HG02870 (cell line): ENCODE results near the gene EP300.
"Not testable (repeated sequence)": the region's sequence is repeated elsewhere in the genome, so short reads cannot be mapped to it uniquely, and the experiment has no call there.

Source experiments
- ATAC-seq: cut with Tn5 transposase; IDR thresholded peaks from one replicate; pipeline ENCODE4 v1.9.1; 2021; ENCODE audit warnings: mild to moderate bottlenecking, moderate library complexity; ENCODE audit not compliant: unreplicated experiment

Gene EP300

DNA sequence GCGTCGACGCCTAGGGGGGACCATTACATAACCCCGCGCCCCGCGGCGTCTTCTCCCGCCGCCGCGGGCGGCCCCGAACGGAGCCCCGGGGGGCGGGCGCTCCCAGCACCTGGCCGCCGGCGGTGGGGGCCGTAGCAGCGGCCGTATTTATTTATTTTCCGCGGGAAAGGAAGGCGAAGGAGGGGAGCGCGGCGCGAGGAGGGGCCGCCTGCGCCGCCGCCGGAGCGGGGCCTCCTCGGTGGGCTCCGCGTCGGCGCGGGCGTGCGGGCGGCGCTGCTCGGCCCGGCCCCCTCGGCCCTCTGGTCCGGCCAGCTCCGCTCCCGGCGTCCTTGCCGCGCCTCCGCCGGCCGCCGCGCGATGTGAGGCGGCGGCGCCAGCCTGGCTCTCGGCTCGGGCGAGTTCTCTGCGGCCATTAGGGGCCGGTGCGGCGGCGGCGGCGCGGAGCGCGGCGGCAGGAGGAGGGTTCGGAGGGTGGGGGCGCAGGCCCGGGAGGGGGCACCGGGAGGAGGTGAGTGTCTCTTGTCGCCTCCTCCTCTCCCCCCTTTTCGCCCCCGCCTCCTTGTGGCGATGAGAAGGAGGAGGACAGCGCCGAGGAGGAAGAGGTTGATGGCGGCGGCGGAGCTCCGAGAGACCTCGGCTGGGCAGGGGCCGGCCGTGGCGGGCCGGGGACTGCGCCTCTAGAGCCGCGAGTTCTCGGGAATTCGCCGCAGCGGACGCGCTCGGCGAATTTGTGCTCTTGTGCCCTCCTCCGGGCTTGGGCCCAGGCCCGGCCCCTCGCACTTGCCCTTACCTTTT lies at the start of gene EP300:
Gene EP300, plus strand, starts transcription at position 570 of the 795 bp plus-strand sequence. CDS start 413 bp downstream, outside the sequence.
- peak; percentile 38 for ATAC-seq

DNA sequence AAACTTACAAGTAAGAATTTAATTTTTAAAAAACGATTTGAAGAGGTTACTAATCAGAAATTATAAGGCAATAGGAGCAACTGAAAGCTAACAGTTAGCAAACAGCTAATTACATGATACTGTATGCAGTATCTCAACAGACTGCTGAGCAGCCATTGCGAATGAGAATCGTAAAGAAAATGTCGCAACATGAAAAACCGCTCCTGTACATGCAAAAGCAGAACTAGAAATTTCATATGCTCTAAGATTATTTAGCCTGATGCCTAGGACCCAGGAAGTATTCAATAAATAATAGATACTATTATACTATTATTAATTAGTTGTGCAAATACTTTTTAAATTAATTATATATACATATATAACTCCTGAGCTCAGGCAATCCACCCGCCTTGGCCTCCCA lies 48.7 kb upstream of the EP300 start:
- ATAC-seq: no peak

DNA sequence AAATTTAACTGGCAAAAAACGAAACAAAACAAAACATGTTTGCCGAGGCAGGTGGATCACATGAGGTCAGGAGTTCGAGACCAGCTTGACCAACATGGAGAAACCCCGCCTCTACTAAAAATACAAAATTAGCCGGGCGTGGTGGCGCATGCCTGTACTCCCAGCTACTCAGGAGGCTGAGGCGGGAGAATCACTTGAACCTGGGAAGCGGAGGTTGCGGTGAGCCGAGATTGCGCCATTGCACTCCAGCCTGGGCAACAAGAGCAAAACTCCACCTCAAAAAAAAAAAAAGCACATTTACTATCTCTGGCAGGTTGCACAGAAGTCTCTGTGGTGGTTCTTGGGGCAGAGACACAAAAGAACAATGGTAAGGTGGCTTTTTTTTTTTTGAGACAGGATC lies 46.8 kb upstream of the EP300 start:
- not testable (repeated sequence) for ATAC-seq

DNA sequence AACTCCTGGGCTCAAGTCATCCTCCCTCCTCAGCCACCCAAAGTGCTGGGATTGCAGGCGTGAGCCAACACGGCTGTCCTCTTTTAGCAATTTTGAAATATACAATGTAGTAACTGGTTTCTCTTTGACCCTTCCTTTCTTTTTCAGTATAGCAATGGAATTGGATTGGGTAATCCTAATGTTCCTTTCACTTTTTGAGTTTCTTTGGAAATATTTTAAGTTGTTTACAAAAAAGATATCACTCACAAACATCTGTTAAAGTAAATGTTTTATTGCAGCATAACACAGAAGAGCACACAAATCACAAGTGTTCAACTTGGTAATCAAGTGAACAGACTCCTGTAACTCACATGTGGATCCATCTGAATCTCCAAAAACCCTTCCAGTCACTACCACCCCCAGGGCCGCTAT lies 44.6 kb upstream of the EP300 start:
- no peak for ATAC-seq

DNA sequence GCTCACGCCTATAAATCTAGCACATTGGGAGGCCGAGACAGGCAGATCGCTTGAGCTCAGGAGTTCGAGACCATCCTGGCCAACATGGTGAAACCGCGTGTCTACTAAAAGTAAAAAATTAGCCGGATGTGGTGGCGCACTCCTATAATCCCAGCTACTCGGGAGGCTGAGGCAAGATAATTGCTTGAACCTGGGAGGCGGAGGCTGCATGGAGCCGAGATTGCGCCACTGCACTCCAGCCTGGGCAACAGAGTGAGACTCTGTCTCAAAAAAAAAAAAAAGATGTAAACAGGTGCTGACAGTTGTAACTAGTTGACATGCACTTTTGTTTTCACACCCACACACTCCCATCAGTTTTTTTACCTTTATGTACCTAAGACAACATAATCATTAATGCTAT lies 44.0 kb upstream of the EP300 start:
- ATAC-seq: not testable (repeated sequence)

DNA sequence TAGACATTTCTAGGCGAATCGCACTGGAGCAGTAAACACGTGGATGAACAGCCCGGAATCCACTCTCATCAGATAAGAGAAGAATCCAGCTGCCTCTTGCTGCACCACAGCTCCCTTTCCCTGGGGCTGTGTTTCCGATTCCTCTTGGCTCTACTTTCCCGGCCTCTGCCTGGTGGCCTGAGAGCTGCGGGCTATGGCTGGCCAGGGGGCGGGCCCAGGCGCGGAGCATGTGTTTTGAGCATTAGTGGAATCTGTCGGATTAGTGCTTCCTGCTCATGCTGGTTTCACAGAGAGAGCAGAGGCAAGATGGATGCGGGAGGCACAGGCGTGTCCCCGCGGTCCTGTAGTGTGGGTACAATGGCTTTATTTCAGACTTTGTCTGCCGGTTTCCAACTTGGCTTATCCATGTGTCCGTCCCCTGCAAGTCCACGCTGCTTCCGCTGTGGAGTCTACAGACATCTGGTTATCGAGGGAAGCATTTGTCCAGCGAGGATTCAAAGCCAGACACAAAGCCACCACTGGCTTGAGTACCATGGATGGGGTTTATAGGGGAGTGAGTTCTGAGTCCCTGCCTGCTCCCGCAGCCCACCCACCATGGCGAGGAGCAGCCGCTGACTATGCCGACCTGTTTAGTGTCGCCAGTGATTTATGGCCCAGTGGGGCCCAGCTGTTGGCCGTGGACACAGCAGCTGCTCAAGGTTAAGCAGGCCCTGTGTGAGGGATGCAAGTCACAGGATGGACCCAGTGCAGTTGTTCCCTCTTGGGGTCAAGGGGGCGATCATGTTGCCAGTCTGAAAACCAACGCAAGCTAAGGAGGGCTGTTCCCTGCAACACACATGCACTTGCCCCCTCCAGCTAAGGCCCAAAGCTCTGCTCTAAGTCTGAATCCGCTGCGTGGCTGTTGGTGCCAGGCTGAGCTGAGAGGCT lies 43.3 kb upstream of the EP300 start:
- ATAC-seq: no peak

DNA sequence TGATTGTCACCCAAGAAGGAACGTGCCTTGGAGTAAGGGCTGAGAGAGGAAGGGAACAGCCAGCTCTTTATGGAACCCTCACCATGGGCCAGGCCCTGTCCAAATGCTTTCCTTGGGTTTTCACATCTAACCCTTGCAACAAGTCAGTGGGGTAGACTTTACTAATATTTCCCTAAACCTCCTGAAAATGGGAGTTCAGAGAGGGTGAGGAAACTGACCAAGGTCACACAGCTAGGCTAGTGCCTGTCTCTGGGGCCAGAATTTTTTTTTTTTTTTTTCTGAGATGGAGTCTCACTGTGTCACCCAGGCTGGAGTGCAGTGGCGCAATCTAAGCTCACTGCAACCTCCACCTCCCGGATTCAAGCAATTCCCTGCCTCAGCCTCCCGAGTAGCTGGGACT lies 42.6 kb upstream of the EP300 start:
- not testable (repeated sequence) for ATAC-seq

DNA sequence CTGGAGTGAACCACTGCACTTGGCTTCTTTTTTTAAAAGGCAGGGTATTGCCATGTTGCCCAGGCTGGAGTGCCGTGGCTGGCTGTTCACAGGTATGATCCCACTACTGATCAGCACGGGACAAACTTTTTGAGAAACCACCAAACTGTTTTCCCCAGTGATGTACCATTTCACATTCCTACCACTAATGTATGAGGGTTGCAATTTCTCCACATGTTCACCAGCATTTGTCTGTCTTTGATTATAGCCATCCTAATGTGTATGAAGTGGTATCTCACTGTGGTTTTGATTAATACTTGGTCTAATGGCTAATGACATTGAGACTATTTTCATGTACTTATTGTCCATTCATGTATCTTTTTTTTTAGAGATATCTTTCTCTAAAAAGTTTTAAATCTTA lies 41.5 kb upstream of the EP300 start:
- ATAC-seq: no peak

GRCh38 chr22:41052661-41053490 lies 39.5 kb upstream of the EP300 start:
- ATAC-seq: no peak

DNA sequence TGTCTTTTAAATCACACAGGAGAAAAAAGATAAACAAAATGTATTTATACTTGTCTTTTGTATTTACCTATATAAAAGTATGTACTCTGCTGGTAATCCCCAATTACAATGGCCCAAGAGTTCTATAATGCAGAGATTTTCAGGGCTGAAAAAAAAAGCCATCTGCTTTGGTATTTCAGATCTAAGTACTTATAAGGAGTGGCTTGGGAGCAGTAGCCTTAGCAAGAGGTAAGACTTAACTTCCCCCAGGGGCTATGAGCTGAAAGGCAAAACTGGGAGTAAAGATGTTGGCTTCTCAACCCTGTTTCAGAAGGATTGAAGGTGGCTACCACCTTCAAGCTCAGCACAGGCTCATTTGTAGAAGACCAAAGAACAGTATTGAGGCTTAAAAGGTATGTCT lies 35.3 kb upstream of the EP300 start:
- no peak for ATAC-seq

GRCh38 chr22:41062146-41062545 lies 30.2 kb upstream of the EP300 start:
- ATAC-seq: no peak

- not testable (repeated sequence) for ATAC-seq
Measured at GRCh38 chr22:41064326-41064725, 28.1 kb upstream of the EP300 start.

GRCh38 chr22:41066341-41066740 lies 26.1 kb upstream of the EP300 start:
- not testable (repeated sequence) for ATAC-seq

GRCh38 chr22:41067968-41068367 lies 24.4 kb upstream of the EP300 start:
- ATAC-seq: not testable (repeated sequence)

DNA sequence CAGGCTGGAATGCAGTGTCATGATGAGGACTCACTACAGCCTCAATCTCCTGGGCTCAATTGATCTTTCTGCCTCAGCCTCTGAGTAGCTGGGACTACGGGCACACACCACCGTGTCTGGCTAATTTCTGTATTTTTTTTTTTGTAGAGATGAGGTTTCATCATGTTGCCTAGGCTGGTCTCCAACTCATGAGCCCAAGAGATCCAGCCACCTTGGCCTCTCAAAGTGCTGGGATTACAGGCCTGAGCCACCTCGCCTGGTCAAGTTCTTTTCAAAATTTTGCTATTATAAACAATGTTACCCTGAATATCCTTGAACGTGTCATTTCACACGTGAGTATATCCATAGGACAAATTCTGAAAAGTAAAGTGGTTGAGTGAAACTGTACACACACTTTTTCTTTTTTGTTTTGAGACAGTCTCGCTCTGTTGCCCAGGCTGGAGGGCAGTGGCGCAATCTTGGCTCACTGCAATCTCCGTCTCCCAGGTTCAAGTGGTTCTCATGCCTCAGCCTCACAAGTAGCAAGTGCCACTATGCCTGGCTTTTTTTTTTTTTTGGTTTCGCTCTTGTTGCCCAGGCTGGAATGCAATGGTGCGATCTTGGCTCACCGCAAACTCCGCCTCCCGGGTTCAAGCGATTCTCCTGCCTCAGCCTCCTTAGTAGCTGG lies 21.6 kb upstream of the EP300 start:
- no peak for ATAC-seq

- no peak for ATAC-seq
Measured at GRCh38 chr22:41074061-41074460, 18.3 kb upstream of the EP300 start.

DNA sequence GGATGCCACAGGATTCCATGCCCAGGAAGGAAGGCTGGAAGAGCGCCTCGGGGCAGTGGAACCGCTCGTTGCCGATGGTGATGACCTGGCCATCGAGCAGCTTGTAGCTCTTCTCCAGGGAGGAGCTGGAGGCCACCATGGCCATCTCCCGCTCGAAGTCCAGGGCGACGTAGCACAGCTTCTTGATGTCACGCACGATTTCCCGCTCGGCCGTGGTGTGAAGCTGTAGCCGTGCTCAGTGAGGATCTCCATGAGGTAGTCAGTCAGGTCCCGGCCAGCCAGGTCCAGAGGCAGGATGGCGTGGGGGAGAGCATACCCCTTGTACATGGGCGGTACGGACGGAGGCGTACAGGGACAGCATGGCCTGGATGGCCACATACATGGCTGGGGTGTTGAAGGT lies 17.9 kb upstream of the EP300 start:
- no peak for ATAC-seq

GRCh38 chr22:41074941-41075710 lies 17.3 kb upstream of the EP300 start:
- ATAC-seq: no peak

DNA sequence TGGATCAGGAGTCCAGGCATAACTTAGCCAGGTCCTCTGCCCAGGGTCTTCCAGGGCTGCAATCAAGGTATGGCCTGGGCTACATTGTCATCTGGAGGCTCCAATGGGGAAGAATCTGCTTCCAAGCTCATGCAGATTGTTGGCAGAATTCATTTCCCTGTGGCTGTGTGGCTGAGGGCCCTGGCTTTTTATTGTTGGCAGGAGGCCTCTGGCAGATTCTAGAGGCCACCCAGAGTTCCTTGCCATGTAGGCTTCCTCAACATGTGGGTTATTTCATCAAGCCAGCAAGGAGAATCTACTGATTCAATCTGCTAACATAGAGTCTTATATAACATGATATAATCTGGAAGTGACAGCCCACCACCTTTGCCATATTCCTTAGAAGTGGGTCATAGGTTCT lies 16.4 kb upstream of the EP300 start:
- ATAC-seq: no peak

DNA sequence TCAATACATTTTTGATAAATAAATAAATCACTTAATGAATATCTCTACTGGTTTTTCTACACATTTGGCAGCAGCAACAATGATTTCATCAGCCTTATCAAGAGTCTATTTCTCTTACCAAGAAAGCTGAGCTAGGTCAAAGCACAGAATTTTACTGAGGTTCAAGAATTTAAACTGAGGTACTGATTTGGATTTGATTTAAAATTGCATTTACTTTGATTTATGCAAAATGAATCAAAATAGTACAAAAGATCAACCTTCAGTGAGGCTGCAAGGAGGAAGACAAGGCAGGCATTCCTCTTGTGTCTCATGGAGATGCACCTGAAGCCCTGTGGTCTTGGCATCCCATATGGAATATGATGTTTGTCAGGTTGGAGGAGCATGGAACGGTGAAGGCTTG lies 15.5 kb upstream of the EP300 start:
- no peak for ATAC-seq
